ENCODE measurements around the gene MYO9A. TPM values are rescaled to one million over a fixed set of nuclear protein-coding genes. Genes with fewer than 3 reads are reported as not detected.

MYO9A gene
- total and polyA plus RNA-seq, 2 donors (not counting 1 experiment from before 2014, with no cell fraction given), result 6.2 to 66.1 TPM

- TF ChIP-seq EZH2 (IDR thresholded peaks at IDR 0.05; ENCODE audit: borderline replicate concordance, insufficient read depth, low read depth, low read length, poor library complexity, severe bottlenecking) (no peak), CTCF (IDR thresholded peaks at IDR 0.05) (no peak)
- Mint-ChIP-seq H3K9me3 (ENCODE audit: insufficient read depth) (no peaks in the 10 kb centered on the region), H3K27ac (no peak overlapping the region), H3K4me1 (peaks cover 27% of the 10 kb centered on the region), H3K27me3 (no peaks in the 10 kb centered on the region), H3K4me3 (no peak overlapping the region)
- ChIA-PET CTCF (no interaction called here), POLR2A (no interaction called here)
- DNase-seq, result no peak
- Histone ChIP-seq H3K9ac (ENCODE audit: low read length) (no peak overlapping the region), H2AFZ (ENCODE audit: insufficient read depth, low read depth, low read length, poor library complexity, severe bottlenecking) (no peak overlapping the region), H3K79me2 (ENCODE audit: control insufficient read depth, insufficient read depth, low read length) (peaks cover 81% of the 10 kb centered on the region), H3K4me2 (replicated peaks; ENCODE audit: low read depth, low read length, poor library complexity, severe bottlenecking) (no peak overlapping the region), H3K9me3 (ENCODE audit: control extremely low read depth in 1 of 3, control insufficient read depth in 2 of 3, insufficient read depth in 1 of 3, low read length in 2 of 3) (no peaks in the 10 kb centered on the region), H3K27me3 (replicated peaks in 1 of 4; ENCODE audit: control extremely low read depth in 1 of 4, control insufficient read depth in 3 of 4, insufficient read depth in 4 of 4, low read length in 3 of 4) (no peaks in the 10 kb centered on the region), H3K4me3 (ENCODE audit: control extremely low read depth in 1 of 5, extremely low read depth in 1 of 5, insufficient read depth in 1 of 5, low read depth in 2 of 5, low read length in 4 of 5) (no peak overlapping the region), H3K36me3 (replicated peaks in 1 of 2; ENCODE audit: control extremely low read depth in 1 of 2, control insufficient read depth in 1 of 2, extremely low read depth in 1 of 2, insufficient read depth in 2 of 2, low read length in 1 of 2) (no peaks in the 10 kb centered on the region), H3K4me1 (ENCODE audit: control insufficient read depth in 2 of 2, insufficient read depth in 2 of 2, low read length in 2 of 2) (peaks cover 9% of the 10 kb centered on the region in 2 donors), H4K20me1 (ENCODE audit: control insufficient read depth, insufficient read depth, low read length, poor library complexity, severe bottlenecking) (no peaks in the 10 kb centered on the region), H3K27ac (ENCODE audit: low read length in 2 of 2) (no peak overlapping the region)
- WGBS (ENCODE audit: insufficient coverage), result 100% methylated on average over 2 of the region's 4 CpGs
- intact Hi-C loops (cut with micrococcal nuclease), result loop anchor here (10.0 kb wide), 1 partner anchor 1881 kb away; the partner anchor contains the start of genes PML and STOML1
- no peak for ATAC-seq (ENCODE audit: low read depth)
These were observed 4.5 kb downstream of the MYO9A start for GRCh38 chr15:72113347-72114031.

- Histone ChIP-seq H3K36me3 (replicated peaks in 1 of 2; ENCODE audit: control extremely low read depth in 1 of 2, control insufficient read depth in 1 of 2, extremely low read depth in 1 of 2, insufficient read depth in 2 of 2, low read length in 1 of 2) (no peaks in the 10 kb centered on the region), H3K4me3 (ENCODE audit: control extremely low read depth in 1 of 5, extremely low read depth in 1 of 5, insufficient read depth in 1 of 5, low read depth in 2 of 5, low read length in 4 of 5) (no peak overlapping the region), H4K20me1 (ENCODE audit: control insufficient read depth, insufficient read depth, low read length, poor library complexity, severe bottlenecking) (no peaks in the 10 kb centered on the region), H3K9ac (ENCODE audit: low read length) (no peak overlapping the region), H3K27ac (ENCODE audit: low read length in 2 of 2) (no peak overlapping the region), H3K4me1 (ENCODE audit: control insufficient read depth in 2 of 2, insufficient read depth in 2 of 2, low read length in 2 of 2) (peaks cover 9% of the 10 kb centered on the region in 2 donors), H3K4me2 (replicated peaks; ENCODE audit: low read depth, low read length, poor library complexity, severe bottlenecking) (no peak overlapping the region), H3K9me3 (ENCODE audit: control extremely low read depth in 1 of 3, control insufficient read depth in 2 of 3, insufficient read depth in 1 of 3, low read length in 2 of 3) (no peaks in the 10 kb centered on the region), H3K27me3 (replicated peaks in 1 of 4; ENCODE audit: control extremely low read depth in 1 of 4, control insufficient read depth in 3 of 4, insufficient read depth in 4 of 4, low read length in 3 of 4) (no peaks in the 10 kb centered on the region), H2AFZ (ENCODE audit: insufficient read depth, low read depth, low read length, poor library complexity, severe bottlenecking) (no peak overlapping the region), H3K79me2 (ENCODE audit: control insufficient read depth, insufficient read depth, low read length) (peaks cover 85% of the 10 kb centered on the region)
- ChIA-PET POLR2A (no interaction called here), CTCF (no interaction called here)
- ATAC-seq (ENCODE audit: low read depth), result no peak
- TF ChIP-seq EZH2 (IDR thresholded peaks at IDR 0.05; ENCODE audit: borderline replicate concordance, insufficient read depth, low read depth, low read length, poor library complexity, severe bottlenecking) (no peak), CTCF (IDR thresholded peaks at IDR 0.05) (no peak)
- H3K9me3 Mint-ChIP-seq (ENCODE audit: insufficient read depth), result no peaks in the 10 kb centered on the region
- no peaks in the 10 kb centered on the region for H3K27me3 Mint-ChIP-seq
- no peak overlapping the region for H3K4me3 Mint-ChIP-seq
- no peak for DNase-seq
- H3K4me1 Mint-ChIP-seq, result peaks cover 28% of the 10 kb centered on the region
- H3K27ac Mint-ChIP-seq, result no peak overlapping the region
- intact Hi-C loops (cut with micrococcal nuclease), result loop anchor here (10.0 kb wide), 1 partner anchor 1882 kb away; the partner anchor contains the start of genes PML and STOML1
These were observed 5.1 kb downstream of the MYO9A start for GRCh38 chr15:72112805-72113204.

Data from B cell (primary cell).